ENCODE results near the gene GUCA1A.

The GUCA1A gene

DNA sequence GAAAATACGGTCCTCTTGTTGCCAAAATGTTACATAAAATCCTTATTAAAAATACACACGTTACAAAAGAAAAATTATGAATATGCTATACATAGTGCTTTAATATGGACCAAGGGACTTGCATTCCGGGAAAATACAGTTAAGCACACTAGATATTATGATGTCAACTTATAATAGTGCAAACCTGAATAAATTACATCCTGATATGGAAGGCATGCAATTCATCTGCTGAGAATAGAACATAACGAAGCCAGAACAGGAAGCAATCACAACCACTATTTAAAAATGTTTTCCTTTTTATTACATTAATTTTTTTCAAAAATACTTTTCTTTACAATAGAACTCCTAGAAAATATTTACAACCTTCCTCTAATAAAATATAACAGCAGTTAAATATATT, 52.3 kb downstream of the GUCA1A start:
- Histone ChIP-seq H3K4me3 (ENCODE audit: severe bottlenecking) (no peak overlapping the region), H3K4me1 (ENCODE audit: insufficient read depth, poor library complexity, severe bottlenecking) (peaks cover 63% of the 10 kb centered on the region), H3K9me3 (ENCODE audit: severe bottlenecking) (no peaks in the 10 kb centered on the region), H3K27ac (ENCODE audit: poor library complexity, severe bottlenecking) (peak overlapping the region; percentile 99), H3K36me3 (ENCODE audit: low read depth) (peaks cover 14% of the 10 kb centered on the region), H3K27me3 (ENCODE audit: insufficient read depth, poor library complexity, severe bottlenecking) (no peaks in the 10 kb centered on the region)
- TF ChIP-seq, protein P1, sequence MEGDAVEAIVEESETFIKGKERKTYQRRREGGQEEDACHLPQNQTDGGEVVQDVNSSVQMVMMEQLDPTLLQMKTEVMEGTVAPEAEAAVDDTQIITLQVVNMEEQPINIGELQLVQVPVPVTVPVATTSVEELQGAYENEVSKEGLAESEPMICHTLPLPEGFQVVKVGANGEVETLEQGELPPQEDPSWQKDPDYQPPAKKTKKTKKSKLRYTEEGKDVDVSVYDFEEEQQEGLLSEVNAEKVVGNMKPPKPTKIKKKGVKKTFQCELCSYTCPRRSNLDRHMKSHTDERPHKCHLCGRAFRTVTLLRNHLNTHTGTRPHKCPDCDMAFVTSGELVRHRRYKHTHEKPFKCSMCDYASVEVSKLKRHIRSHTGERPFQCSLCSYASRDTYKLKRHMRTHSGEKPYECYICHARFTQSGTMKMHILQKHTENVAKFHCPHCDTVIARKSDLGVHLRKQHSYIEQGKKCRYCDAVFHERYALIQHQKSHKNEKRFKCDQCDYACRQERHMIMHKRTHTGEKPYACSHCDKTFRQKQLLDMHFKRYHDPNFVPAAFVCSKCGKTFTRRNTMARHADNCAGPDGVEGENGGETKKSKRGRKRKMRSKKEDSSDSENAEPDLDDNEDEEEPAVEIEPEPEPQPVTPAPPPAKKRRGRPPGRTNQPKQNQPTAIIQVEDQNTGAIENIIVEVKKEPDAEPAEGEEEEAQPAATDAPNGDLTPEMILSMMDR (IDR thresholded peaks at IDR 0.05; ENCODE audit: poor library complexity, severe bottlenecking): no peak
- ATAC-seq (ENCODE audit: low read depth) (no peak), DNase-seq (ENCODE audit: low spot score) (no peak)

DNA sequence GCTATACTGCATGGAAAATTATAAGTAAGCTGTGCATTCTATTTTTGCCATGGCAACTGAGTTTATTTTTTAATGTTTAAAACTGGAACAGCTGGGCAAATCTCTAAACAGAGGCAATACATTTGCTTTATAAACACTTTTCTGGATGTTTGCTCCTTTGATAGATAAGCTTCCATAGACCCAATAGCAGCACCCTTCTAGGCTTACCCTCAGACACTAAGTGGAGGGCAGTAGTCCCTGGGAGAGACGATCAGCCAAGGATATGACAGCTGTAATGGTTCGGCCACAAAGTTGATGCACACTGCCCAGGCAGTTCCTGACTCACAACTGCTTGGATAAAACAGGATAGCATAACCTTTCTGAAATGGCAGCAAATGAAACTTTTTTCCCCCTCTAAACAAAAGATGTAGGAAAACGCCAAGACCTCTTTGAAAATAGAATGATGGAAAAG, 53.0 kb downstream of the GUCA1A start:
- Histone ChIP-seq H3K4me1 (ENCODE audit: insufficient read depth, poor library complexity, severe bottlenecking) (peaks cover 60% of the 10 kb centered on the region), H3K36me3 (ENCODE audit: low read depth) (peaks cover 14% of the 10 kb centered on the region), H3K4me3 (ENCODE audit: severe bottlenecking) (no peak overlapping the region), H3K9me3 (ENCODE audit: severe bottlenecking) (no peaks in the 10 kb centered on the region), H3K27ac (ENCODE audit: poor library complexity, severe bottlenecking) (peak overlapping the region; percentile 99), H3K27me3 (ENCODE audit: insufficient read depth, poor library complexity, severe bottlenecking) (no peaks in the 10 kb centered on the region)
- ATAC-seq (ENCODE audit: low read depth): peak; percentile 35
- no peak for DNase-seq (ENCODE audit: low spot score)
- TF ChIP-seq, protein P1 (IDR thresholded peaks at IDR 0.05; ENCODE audit: poor library complexity, severe bottlenecking): no peak

DNA sequence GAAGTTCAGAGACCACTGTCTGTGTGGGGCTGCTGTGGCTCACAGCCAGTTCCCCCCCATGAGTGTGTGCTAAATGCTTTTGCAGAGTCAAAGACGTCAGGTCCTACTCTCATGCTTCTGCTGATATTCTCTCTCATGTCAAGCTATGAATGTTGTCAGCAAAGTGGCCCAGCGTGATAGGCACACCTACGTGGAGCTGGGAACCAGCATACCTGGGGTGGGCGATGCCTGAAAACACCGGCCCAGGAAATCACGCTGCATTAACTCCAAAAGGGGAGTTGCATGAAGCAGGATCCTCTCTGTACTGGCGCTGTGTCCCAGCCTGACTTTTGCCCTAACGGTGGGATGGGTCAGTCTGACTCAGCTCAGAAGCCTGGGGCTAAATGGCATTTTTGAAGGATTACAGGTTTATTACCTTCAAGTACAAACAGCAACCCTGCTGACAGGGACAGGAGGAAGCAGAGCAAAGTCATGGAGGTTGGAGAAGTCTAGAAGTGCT, 53.5 kb downstream of the GUCA1A start:
- H3K9me3 ChIP-seq (ENCODE audit: severe bottlenecking): no peaks in the 10 kb centered on the region
- H3K36me3 ChIP-seq (ENCODE audit: low read depth): peaks cover 15% of the 10 kb centered on the region
- no peak overlapping the region for H3K4me3 ChIP-seq (ENCODE audit: severe bottlenecking)
- H3K27me3 ChIP-seq (ENCODE audit: insufficient read depth, poor library complexity, severe bottlenecking): no peaks in the 10 kb centered on the region
- peak overlapping the region; percentile 99 for H3K27ac ChIP-seq (ENCODE audit: poor library complexity, severe bottlenecking)
- H3K4me1 ChIP-seq (ENCODE audit: insufficient read depth, poor library complexity, severe bottlenecking): peaks cover 55% of the 10 kb centered on the region
- TF ChIP-seq, protein P1 (IDR thresholded peaks at IDR 0.05; ENCODE audit: poor library complexity, severe bottlenecking): no peak
- DNase-seq (ENCODE audit: low spot score) (peak; percentile 94), ATAC-seq (ENCODE audit: low read depth) (peak; percentile 85)

DNA sequence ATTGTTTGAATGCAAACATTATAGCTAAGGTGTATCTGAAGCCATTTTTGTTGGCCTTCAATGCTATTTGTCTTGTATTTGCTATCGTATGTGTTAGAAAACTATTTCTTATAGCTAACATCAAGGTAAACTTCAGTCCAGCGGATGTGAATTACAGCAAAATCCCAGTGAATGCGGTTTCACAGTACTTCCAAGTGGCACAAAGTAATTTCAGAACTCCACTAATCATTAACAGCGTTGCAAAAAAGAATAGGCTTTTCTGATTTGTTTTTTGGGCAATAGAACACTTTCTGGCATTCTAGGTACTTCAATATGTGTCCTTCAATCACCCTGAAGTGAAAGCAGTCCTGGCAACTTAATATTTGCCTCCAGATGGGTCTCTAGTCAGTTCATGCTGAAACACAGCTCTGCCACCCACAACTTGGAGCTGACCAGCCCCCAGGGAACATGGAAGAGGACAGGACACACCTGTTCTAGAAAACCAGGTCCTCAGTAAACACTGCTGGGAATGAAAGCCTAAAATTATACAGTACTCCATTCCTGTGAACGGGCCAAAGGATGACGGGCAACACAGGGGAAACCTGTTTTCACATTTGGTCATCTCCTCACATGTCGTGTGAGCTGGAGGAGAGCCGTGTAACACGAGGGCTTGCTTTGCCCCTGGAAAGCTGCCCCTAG, 54.1 kb downstream of the GUCA1A start:
- Histone ChIP-seq H3K27ac (ENCODE audit: poor library complexity, severe bottlenecking) (peak overlapping the region; percentile 99), H3K4me3 (ENCODE audit: severe bottlenecking) (no peak overlapping the region)

More for the DNA sequence above, 54.1 kb downstream of the GUCA1A start:
- H3K36me3 ChIP-seq (ENCODE audit: low read depth): peaks cover 21% of the 10 kb centered on the region
- H3K4me1 ChIP-seq (ENCODE audit: insufficient read depth, poor library complexity, severe bottlenecking): peaks cover 49% of the 10 kb centered on the region
- no peaks in the 10 kb centered on the region for H3K27me3 ChIP-seq (ENCODE audit: insufficient read depth, poor library complexity, severe bottlenecking)
- TF ChIP-seq, protein P1 (IDR thresholded peaks at IDR 0.05; ENCODE audit: poor library complexity, severe bottlenecking): no peak
- ATAC-seq (ENCODE audit: low read depth) (no peak), DNase-seq (ENCODE audit: low spot score) (no peak)
- no peaks in the 10 kb centered on the region for H3K9me3 ChIP-seq (ENCODE audit: severe bottlenecking)
